ENCODE measurements around the gene SPACA7. TPM values are rescaled to one million over a fixed set of nuclear protein-coding genes. Genes with fewer than 3 reads are reported as not detected.

Gene SPACA7
- total RNA-seq, 3 donors from 2014 or later (not counting 1 experiment from before 2014, with no cell fraction given) = not detected

- intact Hi-C loops (cut with micrococcal nuclease) = no loop called here
- no peaks in the 10 kb centered on the region for H3K36me3 Mint-ChIP-seq
- ATAC-seq (peak in 1 of 3 donors; percentile 53), DNase-seq (no peak)
- H3K27me3 Mint-ChIP-seq (ENCODE audit: low read depth in 2 of 2) = no peaks in the 10 kb centered on the region
- peaks cover 0 to 8% of the 10 kb centered on the region in 2 donors for H3K9me3 Mint-ChIP-seq
- no peak overlapping the region for H3K27ac ChIP-seq (ENCODE audit: low read length)
- 95% methylated on average over 4 of the region's 4 CpGs for WGBS (ENCODE audit: insufficient coverage)
- H3K4me3 Mint-ChIP-seq = no peak overlapping the region
- H3K9me3 ChIP-seq (ENCODE audit: control insufficient read depth, insufficient read depth, low read length) = no peaks in the 10 kb centered on the region
- H3K27ac Mint-ChIP-seq = no peak overlapping the region
- no peaks in the 10 kb centered on the region for H3K4me1 ChIP-seq (ENCODE audit: control insufficient read depth, insufficient read depth, low read length)
- no peak for TF ChIP-seq CTCF (IDR thresholded peaks at IDR 0.05)
- no peaks in the 10 kb centered on the region for H3K27me3 ChIP-seq (ENCODE audit: control insufficient read depth, insufficient read depth, low read length)
- H3K4me1 Mint-ChIP-seq = no peaks in the 10 kb centered on the region
- no peaks in the 10 kb centered on the region for H3K36me3 ChIP-seq (ENCODE audit: control insufficient read depth, insufficient read depth, low read length)
- no peak overlapping the region for H3K4me3 ChIP-seq (ENCODE audit: low read length)
These were observed 18.0 kb upstream of the SPACA7 start for GRCh38 chr13:112358156-112358555.

- Mint-ChIP-seq H3K4me3 (no peak overlapping the region), H3K4me1 (no peaks in the 10 kb centered on the region), H3K27me3 (ENCODE audit: low read depth in 2 of 2) (no peaks in the 10 kb centered on the region), H3K36me3 (no peaks in the 10 kb centered on the region), H3K9me3 (peaks cover 0 to 8% of the 10 kb centered on the region in 2 donors), H3K27ac (no peak overlapping the region)
- TF ChIP-seq CTCF (IDR thresholded peaks at IDR 0.05) = no peak
- Histone ChIP-seq H3K4me1 (ENCODE audit: control insufficient read depth, insufficient read depth, low read length) (no peaks in the 10 kb centered on the region), H3K9me3 (ENCODE audit: control insufficient read depth, insufficient read depth, low read length) (peaks cover 7% of the 10 kb centered on the region), H3K36me3 (ENCODE audit: control insufficient read depth, insufficient read depth, low read length) (no peaks in the 10 kb centered on the region), H3K27ac (ENCODE audit: low read length) (no peak overlapping the region), H3K4me3 (ENCODE audit: low read length) (no peak overlapping the region), H3K27me3 (ENCODE audit: control insufficient read depth, insufficient read depth, low read length) (no peaks in the 10 kb centered on the region)
- no peak for DNase-seq
- intact Hi-C loops (cut with micrococcal nuclease) = no loop called here
- ATAC-seq = no peak
- 85% methylated on average over 5 of the region's 5 CpGs for WGBS (ENCODE audit: insufficient coverage)
These were observed 14.1 kb upstream of the SPACA7 start for GRCh38 chr13:112362021-112362420.

DNA sequence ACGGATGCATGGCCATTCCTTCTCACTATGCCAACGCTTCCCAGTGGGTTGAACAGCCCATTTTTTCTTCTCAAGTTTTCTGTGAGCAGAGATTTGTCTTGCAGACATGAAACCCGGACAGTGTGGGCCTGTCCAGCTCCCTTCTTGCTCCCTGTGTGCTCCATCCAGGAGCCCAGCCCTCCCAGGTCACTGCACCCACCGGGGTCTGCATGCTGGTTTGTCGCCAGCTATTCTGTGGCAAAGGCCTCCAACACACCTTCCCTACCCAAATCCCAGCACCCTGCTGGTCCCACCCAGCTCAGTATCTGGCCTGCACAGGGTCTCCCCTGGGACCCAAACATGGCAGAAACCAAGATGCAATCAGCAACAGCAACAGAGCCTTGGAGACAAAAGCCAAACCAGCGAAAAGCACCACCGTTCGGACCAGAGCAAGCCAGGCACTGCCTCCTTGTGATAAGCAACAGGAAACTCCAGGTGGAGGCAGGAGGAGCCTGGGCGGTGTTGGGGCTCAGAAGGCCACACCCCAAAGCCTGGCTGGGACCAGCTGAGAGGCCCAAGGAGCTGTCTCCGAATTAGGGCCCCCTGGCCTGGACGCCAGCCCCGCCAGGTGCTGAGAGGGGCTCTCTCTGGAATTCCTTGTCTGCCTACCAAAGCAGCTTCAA is 12.2 kb upstream of the SPACA7 start:
- 53% methylated on average over 12 of the region's 12 CpGs for WGBS (ENCODE audit: insufficient coverage)
- Mint-ChIP-seq H3K27ac (no peak overlapping the region), H3K36me3 (no peaks in the 10 kb centered on the region), H3K9me3 (peaks cover 0 to 4% of the 10 kb centered on the region in 2 donors), H3K27me3 (ENCODE audit: low read depth in 2 of 2) (no peaks in the 10 kb centered on the region), H3K4me3 (no peak overlapping the region), H3K4me1 (no peaks in the 10 kb centered on the region)
- no peaks in the 10 kb centered on the region for H3K27me3 ChIP-seq (ENCODE audit: control insufficient read depth, insufficient read depth, low read length)
- H3K27ac ChIP-seq (ENCODE audit: low read length) = no peak overlapping the region
- H3K4me1 ChIP-seq (ENCODE audit: control insufficient read depth, insufficient read depth, low read length) = no peaks in the 10 kb centered on the region
- ATAC-seq (no peak), DNase-seq (no peak)
- peaks cover 7% of the 10 kb centered on the region for H3K9me3 ChIP-seq (ENCODE audit: control insufficient read depth, insufficient read depth, low read length)
- H3K36me3 ChIP-seq (ENCODE audit: control insufficient read depth, insufficient read depth, low read length) = no peaks in the 10 kb centered on the region
- TF ChIP-seq CTCF (IDR thresholded peaks at IDR 0.05) = no peak
- intact Hi-C loops (cut with micrococcal nuclease) = no loop called here
- no peak overlapping the region for H3K4me3 ChIP-seq (ENCODE audit: low read length)
